NCI-H460 (cell line): ENCODE data around the gene LRRTM2. TPM values are rescaled to one million over a fixed set of nuclear protein-coding genes. Genes with fewer than 3 reads are reported as not detected.
"Not testable (repeated sequence)": the region's sequence is repeated elsewhere in the genome, so short reads cannot be mapped to it uniquely, and the experiment has no call there.

Experiments
- DNase-seq: peaks from one replicate; pipeline ENCODE4 v3.0.0-alpha.2; 2016; ENCODE audit warnings: low read depth; ENCODE audit errors: extremely low read depth
- total RNA-seq: library from RNA; depleted of rRNA; stranded (reverse); fragments of >200 nt; shearing (Covaris generic); gene quantifications from 2 replicates; pipeline ENCODE4 v1.2.3, GENCODE V29; 2014; rRNA removed

LRRTM2 gene
- total RNA-seq, 1 experiment from 2014 or later, result 0.07 TPM

DNA sequence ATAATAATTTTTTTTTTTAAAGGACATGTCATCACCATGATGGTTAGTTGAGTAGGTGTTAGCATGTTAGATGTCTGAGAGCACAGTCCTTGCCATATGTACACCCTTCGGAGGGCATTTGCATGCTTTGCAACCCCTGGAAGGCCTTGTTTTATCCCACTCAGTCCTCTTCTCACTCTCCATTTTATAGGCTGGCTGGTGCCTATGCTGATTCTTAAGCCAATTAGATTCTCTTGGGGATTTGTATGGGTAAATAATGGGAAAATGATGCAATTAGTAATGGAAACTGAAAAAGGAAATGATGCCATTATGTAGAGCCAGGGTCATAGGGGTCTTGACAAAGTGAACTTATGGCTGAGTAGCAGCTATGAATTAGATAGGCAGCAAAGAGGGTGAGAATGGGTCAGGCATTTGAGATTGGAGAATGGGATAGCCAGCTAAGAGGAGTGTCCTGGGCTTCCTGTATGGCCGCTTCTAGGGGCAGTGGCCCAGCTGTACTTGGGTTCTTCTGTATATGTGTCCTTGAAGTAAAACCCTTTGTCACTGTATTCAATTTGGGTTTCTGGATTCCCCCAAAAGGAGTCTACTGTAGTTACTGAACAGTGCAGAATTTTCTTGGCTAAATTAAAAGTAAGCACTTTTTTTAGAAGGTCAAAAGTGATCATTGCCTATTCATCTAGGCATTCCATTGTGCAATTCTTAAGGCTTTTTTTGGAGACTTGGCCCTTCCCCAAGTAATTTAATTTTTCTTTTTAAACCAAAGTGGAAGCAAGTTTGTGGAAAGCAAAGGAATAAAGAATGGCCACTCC is 31.6 kb downstream of the LRRTM2 start:
- no peak for DNase-seq

DNA sequence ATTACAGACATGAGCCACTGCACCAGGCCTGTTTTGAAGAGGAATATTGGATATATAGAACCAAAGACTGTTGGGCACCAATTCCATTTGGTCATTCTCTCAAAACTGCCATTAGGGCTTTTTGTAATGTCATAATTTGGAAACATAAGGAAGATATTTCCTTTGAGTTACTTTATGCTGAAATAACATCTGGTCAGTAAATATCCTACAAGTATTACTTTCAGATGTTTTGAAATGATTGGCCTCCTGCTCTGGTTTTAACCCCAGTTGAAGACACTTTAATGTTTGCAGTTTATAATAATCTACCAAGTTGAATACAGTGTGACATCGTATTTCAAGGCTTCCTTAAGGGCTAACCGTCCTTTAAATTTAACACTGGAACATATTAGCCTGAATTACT is 33.6 kb downstream of the LRRTM2 start:
- DNase-seq, result no peak

GRCh38 chr5:138840103-138840502 is 35.0 kb downstream of the LRRTM2 start:
- no peak for DNase-seq

- DNase-seq, result no peak
Observed at GRCh38 chr5:138837160-138837559, 38.0 kb downstream of the LRRTM2 start.

- DNase-seq, result not testable (repeated sequence)
Observed at GRCh38 chr5:138834853-138835252, 40.3 kb downstream of the LRRTM2 start.

DNA sequence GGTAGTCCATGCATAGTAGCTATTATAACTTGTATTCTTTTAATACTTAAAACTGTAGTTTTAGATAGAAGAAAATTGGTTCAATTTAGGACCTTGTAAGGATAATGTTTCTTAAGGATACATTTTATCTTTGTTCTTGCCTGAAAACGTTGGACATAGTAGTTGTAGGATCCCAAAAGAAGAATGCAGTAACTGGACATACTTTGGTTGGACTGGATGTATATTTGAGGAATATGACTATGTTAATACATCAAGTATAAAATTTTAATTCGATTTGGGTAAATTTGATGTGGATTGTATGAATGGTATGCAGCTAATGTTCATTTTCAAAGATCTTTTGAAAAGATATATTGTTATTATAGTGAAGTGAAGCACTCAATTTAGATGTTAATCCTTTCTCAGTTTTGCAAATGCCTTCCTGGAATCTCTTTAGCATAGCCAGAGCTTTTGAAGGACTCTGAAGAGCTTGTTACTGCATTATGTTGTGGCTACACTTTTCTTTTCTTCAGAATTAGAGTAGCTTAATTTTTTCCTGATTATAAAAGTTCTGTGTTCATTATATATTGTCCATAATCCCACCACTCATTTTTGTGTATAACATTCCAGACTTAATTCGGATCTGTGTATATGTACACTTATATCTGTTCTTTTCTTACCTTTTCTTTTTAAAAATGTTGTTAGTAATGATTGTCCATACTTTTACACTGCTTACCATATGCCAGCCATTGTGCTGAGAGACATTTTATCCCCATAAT is 41.2 kb downstream of the LRRTM2 start:
- DNase-seq, result no peak

DNA sequence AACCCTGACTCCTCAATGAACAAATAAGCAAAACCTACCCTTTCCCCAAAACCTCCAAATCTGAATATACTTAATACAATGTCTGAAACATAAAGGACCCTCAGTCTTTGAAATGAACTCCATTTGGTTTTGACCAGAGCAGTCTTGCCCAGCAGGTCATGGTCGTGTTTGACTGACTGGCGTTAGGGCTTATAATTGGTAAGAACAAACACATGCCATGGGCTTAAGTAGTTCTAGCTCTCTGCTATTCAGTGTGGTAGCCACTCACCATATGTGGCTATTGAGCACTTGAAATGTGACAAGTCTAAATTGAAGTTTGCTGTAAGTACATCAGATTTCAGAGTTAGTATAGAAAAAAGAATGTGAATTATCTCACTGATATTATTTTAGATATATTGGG is 42.1 kb downstream of the LRRTM2 start:
- no peak for DNase-seq

DNA sequence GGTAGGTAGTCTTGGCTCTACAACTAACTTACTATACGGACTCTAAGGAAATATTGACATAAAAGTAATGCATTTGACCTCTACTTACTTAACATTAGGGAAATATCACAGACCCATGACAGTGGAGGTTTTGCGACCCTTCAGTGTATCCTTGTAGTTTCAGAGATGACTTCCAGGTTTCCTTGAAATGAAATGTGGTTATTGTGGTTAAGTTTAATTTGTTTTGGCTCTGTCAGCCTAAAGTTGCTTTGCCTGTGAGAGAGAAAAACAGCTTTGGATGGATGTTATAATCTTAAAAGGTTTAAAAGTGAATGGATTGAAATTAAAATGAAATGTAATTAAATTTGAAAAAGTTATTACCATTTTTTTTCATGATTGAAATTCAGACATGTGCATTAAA is 42.9 kb downstream of the LRRTM2 start:
- DNase-seq, result no peak

- DNase-seq, result no peak
Observed at GRCh38 chr5:138831703-138832102, 43.4 kb downstream of the LRRTM2 start.

- DNase-seq, result no peak
Observed at GRCh38 chr5:138829341-138829740, 45.8 kb downstream of the LRRTM2 start.

DNA sequence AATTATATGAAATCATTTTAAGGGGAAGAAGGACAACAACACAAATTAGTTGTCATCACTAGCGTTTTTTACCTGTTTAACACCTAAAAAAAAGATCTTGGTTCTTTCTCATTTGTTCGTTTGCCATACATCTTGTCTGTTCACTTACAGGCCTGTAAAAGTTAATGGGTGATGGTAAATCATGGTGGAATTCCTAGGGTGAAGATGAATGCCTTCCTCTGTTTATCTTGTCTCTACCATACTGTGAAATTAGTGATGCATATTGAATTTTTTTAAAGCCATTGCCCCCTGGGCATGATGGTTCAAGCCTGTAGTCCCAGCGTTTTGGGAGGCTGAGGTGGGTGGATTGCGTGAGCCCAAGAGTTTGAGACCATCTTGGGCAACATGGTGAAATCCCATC is 46.6 kb downstream of the LRRTM2 start:
- no peak for DNase-seq

DNA sequence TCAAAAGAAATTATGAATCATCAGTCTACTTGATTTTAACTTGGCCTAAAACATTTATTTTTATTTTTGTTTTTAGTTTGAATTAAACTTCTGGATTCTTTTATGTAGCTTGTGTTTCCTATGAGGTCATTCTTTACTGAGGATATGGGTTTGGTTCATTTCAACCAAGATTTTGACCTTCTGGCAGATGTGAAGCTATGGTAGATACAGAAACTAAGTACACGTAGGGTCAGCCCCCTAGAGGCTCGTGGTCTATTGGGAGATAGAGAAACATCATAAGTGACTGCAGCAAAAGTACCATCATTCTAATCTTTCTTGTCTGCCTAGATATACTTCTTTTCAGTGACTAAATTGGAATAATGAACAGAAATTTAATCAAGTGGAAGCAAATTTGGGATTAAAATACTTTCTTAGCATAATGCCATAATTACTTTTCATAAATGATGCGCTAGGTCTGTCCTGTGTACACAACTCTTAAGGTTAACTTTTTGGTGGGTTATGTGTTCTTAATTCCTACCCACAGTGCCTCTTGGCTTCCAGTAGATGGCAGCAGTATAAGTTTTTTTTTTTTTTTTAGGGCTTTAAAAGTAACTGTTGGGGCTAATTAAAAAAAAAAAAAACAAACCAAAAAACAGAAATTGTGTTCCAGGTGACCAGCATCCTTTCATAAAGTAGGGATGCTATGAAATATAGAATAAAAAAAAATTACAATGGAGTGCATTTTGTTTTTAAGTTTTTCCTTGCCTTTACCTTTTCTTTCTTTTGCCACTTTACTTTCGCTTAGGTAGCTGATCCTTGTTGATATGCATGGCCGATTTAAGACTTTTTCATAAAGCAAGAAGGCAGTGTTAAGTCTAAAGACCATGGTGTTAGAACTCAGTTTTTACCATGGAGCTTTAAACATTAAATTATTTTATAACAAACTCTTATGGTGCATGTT is 49.9 kb downstream of the LRRTM2 start:
- DNase-seq, result peak; percentile 9

DNA sequence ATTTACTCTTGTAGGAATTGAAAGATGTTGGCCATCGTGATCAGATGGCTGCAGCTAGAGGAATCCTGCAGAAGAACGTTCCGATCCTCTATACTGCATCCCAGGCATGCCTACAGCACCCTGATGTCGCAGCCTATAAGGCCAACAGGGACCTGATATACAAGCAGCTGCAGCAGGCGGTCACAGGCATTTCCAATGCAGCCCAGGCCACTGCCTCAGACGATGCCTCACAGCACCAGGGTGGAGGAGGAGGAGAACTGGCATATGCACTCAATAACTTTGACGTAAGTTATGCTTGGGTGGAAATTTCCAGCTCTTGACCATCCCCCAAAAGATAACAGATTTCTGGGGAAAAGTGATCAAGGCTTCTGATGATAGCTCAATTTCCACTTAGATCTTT is 50.6 kb downstream of the LRRTM2 start:
- no peak for DNase-seq

DNA sequence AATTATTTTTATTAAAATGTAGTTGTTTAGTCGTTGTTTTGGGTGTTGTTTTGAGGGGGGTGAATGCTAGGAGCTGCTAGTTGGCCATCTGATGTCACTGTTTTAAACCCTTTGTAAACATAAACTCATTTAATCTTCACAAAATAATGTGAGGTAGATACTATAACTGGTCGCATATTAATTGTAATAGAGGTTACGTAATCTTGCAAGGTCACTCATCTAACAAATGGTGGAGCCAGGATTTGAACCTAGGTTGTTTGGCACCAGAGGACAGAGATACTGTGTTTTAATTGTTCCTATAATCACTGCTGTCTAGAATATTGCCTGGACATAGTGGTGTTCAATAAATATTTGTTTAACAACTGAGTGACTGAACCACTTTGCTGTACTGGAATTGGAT is 54.4 kb downstream of the LRRTM2 start:
- DNase-seq, result no peak

GRCh38 chr5:138819081-138819480 is 56.1 kb downstream of the LRRTM2 start:
- no peak for DNase-seq

Other genes starting within 250 kb of the LRRTM2 start
- gene CTNNA1, start 121.9 kb downstream of the LRRTM2 start, total RNA-seq, result 332 and 337 TPM in 2 replicates